ENCODE data around the gene FSCB. TPM values are rescaled to one million over a fixed set of nuclear protein-coding genes. Genes with fewer than 3 reads are reported as not detected.
"Not testable (repeated sequence)": the region's sequence is repeated elsewhere in the genome, so short reads cannot be mapped to it uniquely, and the experiment has no call there.

FSCB gene
- not detected for total RNA-seq

GRCh38 chr14:44507183-44507582 is at the start of gene FSCB:
Gene FSCB (minus strand): TSS chr14:44507283. CDS start chr14:44506987, 296 bp downstream.
- H3K36me3 Mint-ChIP-seq: no peaks in the 10 kb centered on the region

GRCh38 chr14:44531658-44532057 is 24.6 kb upstream of the FSCB start:
- Mint-ChIP-seq H3K4me1 (ENCODE audit: low read depth in 2 of 2) (no peaks in the 10 kb centered on the region), H3K27ac (no peak overlapping the region), H3K27me3 (no peaks in the 10 kb centered on the region), H3K4me3 (no peak overlapping the region), H3K9me3 (peaks cover 9% of the 10 kb centered on the region), H3K36me3 (peaks cover 6% of the 10 kb centered on the region)
- DNase-seq (ENCODE audit: low spot score): no peak
- no peak for ATAC-seq

More at GRCh38 chr14:44507183-44507582, at the start of gene FSCB:
- DNase-seq (ENCODE audit: low spot score) (no peak), ATAC-seq (no peak)
- Mint-ChIP-seq H3K4me3 (no peak within 1 kb of the TSS), H3K27me3 (no peaks in the 10 kb centered on the region), H3K4me1 (ENCODE audit: low read depth in 2 of 2) (no peaks in the 10 kb centered on the region), H3K27ac (no peak within 1 kb of the TSS), H3K9me3 (peaks cover 19% of the 10 kb centered on the region)

- Mint-ChIP-seq H3K9me3 (peaks cover 13% of the 10 kb centered on the region), H3K4me3 (no peak overlapping the region), H3K27ac (no peak overlapping the region), H3K36me3 (peaks cover 6% of the 10 kb centered on the region), H3K4me1 (ENCODE audit: low read depth in 2 of 2) (no peaks in the 10 kb centered on the region), H3K27me3 (no peaks in the 10 kb centered on the region)
- DNase-seq (ENCODE audit: low spot score) (no peak), ATAC-seq (no peak)
These were observed 23.4 kb upstream of the FSCB start for GRCh38 chr14:44530475-44530874.

- Mint-ChIP-seq H3K27me3 (no peaks in the 10 kb centered on the region), H3K4me1 (ENCODE audit: low read depth in 2 of 2) (no peaks in the 10 kb centered on the region), H3K4me3 (no peak overlapping the region), H3K27ac (no peak overlapping the region), H3K36me3 (peaks cover 6% of the 10 kb centered on the region), H3K9me3 (peaks cover 13% of the 10 kb centered on the region)
- ATAC-seq (no peak), DNase-seq (ENCODE audit: low spot score) (no peak)
These were observed 21.9 kb upstream of the FSCB start for GRCh38 chr14:44529026-44529425.

- Mint-ChIP-seq H3K4me1 (ENCODE audit: low read depth in 2 of 2) (no peaks in the 10 kb centered on the region), H3K9me3 (peaks cover 8% of the 10 kb centered on the region), H3K36me3 (no peaks in the 10 kb centered on the region), H3K27ac (no peak overlapping the region), H3K4me3 (no peak overlapping the region), H3K27me3 (no peaks in the 10 kb centered on the region)
- DNase-seq (ENCODE audit: low spot score) (no peak), ATAC-seq (no peak)
These were observed 21.1 kb upstream of the FSCB start for GRCh38 chr14:44528180-44528579.

GRCh38 chr14:44525237-44525636 is 18.2 kb upstream of the FSCB start:
- H3K9me3 Mint-ChIP-seq: peaks cover 8% of the 10 kb centered on the region
- DNase-seq (ENCODE audit: low spot score) (no peak), ATAC-seq (no peak)
- H3K36me3 Mint-ChIP-seq: no peaks in the 10 kb centered on the region
- no peaks in the 10 kb centered on the region for H3K27me3 Mint-ChIP-seq
- no peak overlapping the region for H3K4me3 Mint-ChIP-seq
- H3K27ac Mint-ChIP-seq: no peak overlapping the region
- H3K4me1 Mint-ChIP-seq (ENCODE audit: low read depth in 2 of 2): no peaks in the 10 kb centered on the region

- not testable (repeated sequence) for DNase-seq (ENCODE audit: low spot score); H3K36me3 Mint-ChIP-seq
- H3K9me3 Mint-ChIP-seq: peaks cover 34% of the 10 kb centered on the region
These were observed 8.6 kb upstream of the FSCB start for GRCh38 chr14:44515668-44516067.

GRCh38 chr14:44508834-44509233 is 1.8 kb upstream of the FSCB start:
- H3K4me1 Mint-ChIP-seq (ENCODE audit: low read depth in 2 of 2): no peaks in the 10 kb centered on the region
- H3K27ac Mint-ChIP-seq: no peak overlapping the region
- ATAC-seq (no peak), DNase-seq (ENCODE audit: low spot score) (no peak)
- no peak overlapping the region for H3K4me3 Mint-ChIP-seq
- H3K36me3 Mint-ChIP-seq: no peaks in the 10 kb centered on the region
- H3K9me3 Mint-ChIP-seq: peaks cover 24% of the 10 kb centered on the region
- H3K27me3 Mint-ChIP-seq: no peaks in the 10 kb centered on the region

More at GRCh38 chr14:44515668-44516067, 8.6 kb upstream of the FSCB start:
- H3K27ac Mint-ChIP-seq; ATAC-seq; H3K4me1 Mint-ChIP-seq (ENCODE audit: low read depth in 2 of 2); H3K27me3 Mint-ChIP-seq; H3K4me3 Mint-ChIP-seq: not testable (repeated sequence)

- Mint-ChIP-seq H3K4me3 (no peak overlapping the region), H3K27ac (no peak overlapping the region), H3K27me3 (no peaks in the 10 kb centered on the region), H3K36me3 (no peaks in the 10 kb centered on the region), H3K9me3 (peaks cover 12% of the 10 kb centered on the region), H3K4me1 (ENCODE audit: low read depth in 2 of 2) (no peaks in the 10 kb centered on the region)
- no peak for DNase-seq (ENCODE audit: low spot score)
- no peak for ATAC-seq
These were observed 1.5 kb downstream of the FSCB start for GRCh38 chr14:44505588-44505987.

- H3K4me1 Mint-ChIP-seq (ENCODE audit: low read depth in 2 of 2): no peaks in the 10 kb centered on the region
- H3K27ac Mint-ChIP-seq: no peak overlapping the region
- no peaks in the 10 kb centered on the region for H3K36me3 Mint-ChIP-seq
- H3K4me3 Mint-ChIP-seq: no peak overlapping the region
- ATAC-seq: no peak
- no peaks in the 10 kb centered on the region for H3K27me3 Mint-ChIP-seq
- no peak for DNase-seq (ENCODE audit: low spot score)
- H3K9me3 Mint-ChIP-seq: peaks cover 5% of the 10 kb centered on the region
These were observed 9.9 kb downstream of the FSCB start for GRCh38 chr14:44497148-44497547.

GRCh38 chr14:44494137-44494536 is 12.9 kb downstream of the FSCB start:
- H3K4me1 Mint-ChIP-seq (ENCODE audit: low read depth in 2 of 2): no peaks in the 10 kb centered on the region
- DNase-seq (ENCODE audit: low spot score) (no peak), ATAC-seq (no peak)
- no peak overlapping the region for H3K27ac Mint-ChIP-seq
- no peaks in the 10 kb centered on the region for H3K27me3 Mint-ChIP-seq
- no peak overlapping the region for H3K4me3 Mint-ChIP-seq
- H3K9me3 Mint-ChIP-seq: peaks cover 8% of the 10 kb centered on the region
- H3K36me3 Mint-ChIP-seq: no peaks in the 10 kb centered on the region

- Mint-ChIP-seq H3K9me3 (peaks cover 23% of the 10 kb centered on the region), H3K4me3 (no peak overlapping the region), H3K36me3 (peaks cover 4% of the 10 kb centered on the region), H3K27me3 (no peaks in the 10 kb centered on the region), H3K27ac (no peak overlapping the region), H3K4me1 (ENCODE audit: low read depth in 2 of 2) (no peaks in the 10 kb centered on the region)
- DNase-seq (ENCODE audit: low spot score) (no peak), ATAC-seq (no peak)
These were observed 16.1 kb downstream of the FSCB start for GRCh38 chr14:44490966-44491365.

GRCh38 chr14:44477953-44478352 is 29.1 kb downstream of the FSCB start:
- Mint-ChIP-seq H3K4me3 (no peak overlapping the region), H3K4me1 (ENCODE audit: low read depth in 2 of 2) (no peaks in the 10 kb centered on the region), H3K36me3 (peaks cover 12% of the 10 kb centered on the region), H3K27ac (no peak overlapping the region), H3K9me3 (peaks cover 35% of the 10 kb centered on the region), H3K27me3 (no peaks in the 10 kb centered on the region)
- ATAC-seq (no peak), DNase-seq (ENCODE audit: low spot score) (no peak)

- ATAC-seq: no peak
- peaks cover 14% of the 10 kb centered on the region for H3K9me3 Mint-ChIP-seq
- H3K27ac Mint-ChIP-seq: no peak overlapping the region
- no peaks in the 10 kb centered on the region for H3K4me1 Mint-ChIP-seq (ENCODE audit: low read depth in 2 of 2)
- no peak overlapping the region for H3K4me3 Mint-ChIP-seq
- no peak for DNase-seq (ENCODE audit: low spot score)
- H3K36me3 Mint-ChIP-seq: peaks cover 4% of the 10 kb centered on the region
- no peaks in the 10 kb centered on the region for H3K27me3 Mint-ChIP-seq
These were observed 38.3 kb downstream of the FSCB start for GRCh38 chr14:44468771-44469170.

- peaks cover 19% of the 10 kb centered on the region for H3K9me3 Mint-ChIP-seq
- H3K4me1 Mint-ChIP-seq (ENCODE audit: low read depth in 2 of 2): no peaks in the 10 kb centered on the region
- no peaks in the 10 kb centered on the region for H3K27me3 Mint-ChIP-seq
- ATAC-seq (no peak), DNase-seq (ENCODE audit: low spot score) (no peak)
- peaks cover 4% of the 10 kb centered on the region for H3K36me3 Mint-ChIP-seq
- H3K27ac Mint-ChIP-seq: no peak overlapping the region
- no peak overlapping the region for H3K4me3 Mint-ChIP-seq
These were observed 43.6 kb downstream of the FSCB start for GRCh38 chr14:44463356-44464004.
